Measurements from ENCODE around the gene DHX40.

- TF ChIP-seq CTCF (IDR thresholded peaks at IDR 0.05; ENCODE audit: low read length) (no peak), EZH2 (IDR thresholded peaks at IDR 0.05; ENCODE audit: borderline replicate concordance, low read length) (no peak)
These were observed 7.0 kb downstream of the DHX40 start for GRCh38 chr17:59572301-59572924.
